GM21381 (cell line): ENCODE data around the gene OBSCN.

ENCODE experiments used
- ATAC-seq: cut with Tn5 transposase; IDR thresholded peaks from one replicate; pipeline ENCODE4 v1.9.1; 2021; ENCODE audit warnings: mild to moderate bottlenecking, moderate library complexity; ENCODE audit not compliant: unreplicated experiment

Gene OBSCN

DNA sequence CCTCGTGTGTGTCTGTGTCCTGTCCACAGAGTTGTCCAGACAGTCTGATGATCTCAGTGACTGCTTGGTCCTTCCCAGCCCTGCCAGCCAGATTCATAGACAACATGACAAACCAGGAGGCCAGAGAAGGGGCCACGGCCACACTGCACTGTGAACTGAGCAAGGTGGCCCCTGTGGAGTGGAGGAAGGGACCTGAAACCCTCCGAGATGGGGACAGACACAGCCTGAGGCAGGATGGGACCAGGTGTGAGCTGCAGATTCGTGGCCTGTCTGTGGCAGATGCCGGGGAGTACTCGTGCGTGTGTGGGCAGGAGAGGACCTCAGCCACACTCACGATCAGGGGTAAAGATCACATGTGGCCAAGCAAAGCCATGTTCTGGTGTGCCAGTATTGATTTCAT lies 96.4 kb downstream of the OBSCN start:
- no peak for ATAC-seq

DNA sequence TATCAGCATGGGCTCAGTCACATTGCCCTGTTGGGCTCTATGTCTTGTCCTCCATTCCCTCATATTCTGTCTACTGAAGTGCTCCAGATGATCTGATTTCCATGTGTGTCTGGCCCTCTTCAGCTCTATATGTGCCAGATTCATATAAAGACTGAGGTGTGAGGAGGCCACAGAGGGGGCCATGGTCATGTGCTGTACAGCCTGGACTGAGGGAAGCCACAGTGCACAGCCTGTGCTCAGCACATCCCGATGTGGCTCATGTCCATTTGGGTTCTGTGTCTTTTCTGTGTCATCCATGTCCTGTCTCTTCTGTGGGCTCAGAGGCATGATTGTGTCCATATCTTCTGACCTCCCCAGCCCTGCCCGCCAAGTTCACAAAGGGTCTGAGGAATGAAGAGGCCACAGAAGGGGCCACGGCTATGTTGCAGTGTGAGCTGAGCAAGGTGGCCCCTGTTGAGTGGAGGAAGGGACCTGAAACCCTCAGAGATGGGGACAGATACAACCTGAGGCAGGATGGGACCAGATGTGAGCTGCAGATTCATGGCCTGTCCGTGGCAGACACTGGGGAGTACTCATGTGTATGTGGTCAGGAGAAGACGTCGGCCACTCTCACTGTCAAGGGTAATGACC lies 97.0 kb downstream of the OBSCN start:
- ATAC-seq, result no peak

DNA sequence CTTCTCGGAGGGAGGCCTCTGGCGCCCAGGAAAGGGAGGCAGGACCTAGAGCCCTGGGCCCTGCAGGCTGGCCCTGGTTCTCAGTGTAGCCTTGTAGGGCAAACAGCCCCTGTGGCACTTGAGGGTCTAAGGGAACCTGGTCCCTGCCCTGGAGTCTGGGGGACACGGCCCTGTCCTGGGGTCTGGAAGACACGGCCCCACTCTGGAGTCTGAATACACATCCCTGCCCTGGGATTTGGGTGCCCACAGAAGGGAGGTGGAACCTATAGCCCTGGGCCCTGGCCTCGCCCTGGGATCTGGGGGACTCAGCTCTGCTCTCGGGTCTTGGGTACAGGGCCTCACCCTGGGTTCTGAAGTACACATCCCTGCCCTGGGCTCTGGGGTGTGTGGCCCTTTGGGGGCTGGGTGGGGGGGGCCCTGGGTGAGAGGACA lies 97.9 kb downstream of the OBSCN start:
- no peak for ATAC-seq

DNA sequence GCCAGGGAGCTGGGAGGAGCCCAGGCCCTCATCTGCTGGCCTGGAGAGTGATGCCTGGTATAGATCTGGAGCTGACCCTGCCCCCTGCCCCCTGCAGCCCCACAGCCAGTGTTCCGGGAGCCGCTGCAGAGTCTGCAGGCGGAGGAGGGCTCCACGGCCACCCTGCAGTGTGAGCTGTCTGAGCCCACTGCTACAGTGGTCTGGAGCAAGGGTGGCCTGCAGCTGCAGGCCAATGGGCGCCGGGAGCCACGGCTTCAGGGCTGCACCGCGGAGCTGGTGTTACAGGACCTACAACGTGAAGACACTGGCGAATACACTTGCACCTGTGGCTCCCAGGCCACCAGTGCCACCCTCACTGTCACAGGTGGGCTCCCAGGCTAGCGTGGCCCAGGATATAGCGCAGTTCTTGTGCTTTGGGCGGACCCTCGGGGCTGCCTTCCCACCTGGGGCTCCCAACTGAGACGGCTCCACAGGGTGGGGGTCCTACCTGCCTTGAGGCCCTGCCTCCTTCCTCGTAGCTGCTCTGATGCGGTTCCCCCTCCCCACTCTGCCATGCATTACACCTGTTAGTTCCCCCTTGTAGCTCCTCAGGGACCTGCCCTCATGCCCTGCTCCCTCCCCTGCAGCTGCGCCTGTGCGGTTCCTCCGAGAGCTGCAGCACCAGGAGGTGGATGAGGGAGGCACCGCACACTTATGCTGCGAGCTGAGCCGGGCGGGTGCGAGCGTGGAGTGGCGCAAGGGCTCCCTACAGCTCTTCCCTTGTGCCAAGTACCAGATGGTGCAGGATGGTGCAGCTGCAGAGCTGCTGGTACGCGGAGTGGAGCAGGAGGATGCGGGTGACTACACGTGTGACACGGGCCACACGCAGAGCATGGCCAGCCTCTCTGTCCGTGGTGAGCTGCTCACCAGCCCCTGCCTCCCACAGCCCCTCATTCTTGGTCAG lies 98.7 kb downstream of the OBSCN start:
- ATAC-seq, result no peak

DNA sequence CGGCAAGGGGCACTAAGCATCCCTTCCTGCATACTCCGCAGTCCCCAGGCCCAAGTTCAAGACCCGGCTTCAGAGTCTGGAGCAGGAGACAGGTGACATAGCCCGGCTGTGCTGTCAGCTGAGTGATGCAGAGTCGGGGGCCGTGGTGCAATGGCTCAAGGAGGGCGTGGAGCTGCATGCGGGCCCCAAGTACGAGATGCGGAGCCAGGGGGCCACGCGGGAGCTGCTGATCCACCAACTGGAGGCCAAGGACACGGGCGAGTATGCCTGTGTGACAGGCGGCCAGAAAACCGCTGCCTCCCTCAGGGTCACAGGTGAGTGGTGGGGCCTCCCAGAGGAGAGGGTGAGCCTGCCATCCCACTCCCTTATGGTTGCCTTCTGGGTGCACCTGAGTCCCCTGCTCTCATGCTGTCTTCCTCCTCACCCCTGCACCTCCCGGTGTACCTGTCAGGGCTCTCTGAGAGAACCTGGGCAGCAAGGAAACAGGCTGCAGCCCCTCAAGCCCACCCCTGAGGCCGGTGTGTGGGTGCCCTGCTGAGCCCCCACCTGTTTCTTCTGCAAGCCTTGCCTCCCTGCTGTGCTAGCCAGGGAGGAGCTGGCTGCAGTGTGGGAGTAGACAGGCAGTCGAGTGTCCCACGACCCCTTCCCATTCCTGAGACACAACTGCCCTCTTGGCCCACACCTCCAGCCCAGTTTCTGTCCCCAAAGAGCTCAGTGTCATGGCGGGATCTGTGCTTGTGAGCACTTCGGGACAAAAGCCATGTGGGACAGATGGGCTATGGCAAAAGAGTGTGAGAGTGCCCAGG lies 99.6 kb downstream of the OBSCN start:
- ATAC-seq, result no peak

DNA sequence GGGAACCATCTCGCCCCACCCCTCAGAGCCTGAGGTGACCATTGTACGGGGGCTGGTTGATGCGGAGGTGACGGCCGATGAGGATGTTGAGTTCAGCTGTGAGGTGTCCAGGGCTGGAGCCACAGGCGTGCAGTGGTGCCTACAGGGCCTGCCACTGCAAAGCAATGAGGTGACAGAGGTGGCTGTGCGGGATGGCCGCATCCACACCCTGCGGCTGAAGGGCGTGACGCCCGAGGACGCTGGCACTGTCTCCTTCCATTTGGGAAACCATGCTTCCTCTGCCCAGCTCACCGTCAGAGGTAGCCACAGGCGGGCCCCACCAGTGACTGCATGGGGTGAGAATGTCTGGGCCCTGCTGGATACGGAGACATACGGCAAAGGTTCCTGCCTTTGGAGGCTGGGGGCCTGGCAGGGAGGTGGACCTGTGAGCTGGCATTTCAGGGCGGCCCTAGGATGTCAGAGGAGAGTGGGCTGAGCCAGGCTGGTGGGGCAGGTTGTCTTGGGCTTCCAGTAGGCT lies 100.3 kb downstream of the OBSCN start:
- no peak for ATAC-seq

DNA sequence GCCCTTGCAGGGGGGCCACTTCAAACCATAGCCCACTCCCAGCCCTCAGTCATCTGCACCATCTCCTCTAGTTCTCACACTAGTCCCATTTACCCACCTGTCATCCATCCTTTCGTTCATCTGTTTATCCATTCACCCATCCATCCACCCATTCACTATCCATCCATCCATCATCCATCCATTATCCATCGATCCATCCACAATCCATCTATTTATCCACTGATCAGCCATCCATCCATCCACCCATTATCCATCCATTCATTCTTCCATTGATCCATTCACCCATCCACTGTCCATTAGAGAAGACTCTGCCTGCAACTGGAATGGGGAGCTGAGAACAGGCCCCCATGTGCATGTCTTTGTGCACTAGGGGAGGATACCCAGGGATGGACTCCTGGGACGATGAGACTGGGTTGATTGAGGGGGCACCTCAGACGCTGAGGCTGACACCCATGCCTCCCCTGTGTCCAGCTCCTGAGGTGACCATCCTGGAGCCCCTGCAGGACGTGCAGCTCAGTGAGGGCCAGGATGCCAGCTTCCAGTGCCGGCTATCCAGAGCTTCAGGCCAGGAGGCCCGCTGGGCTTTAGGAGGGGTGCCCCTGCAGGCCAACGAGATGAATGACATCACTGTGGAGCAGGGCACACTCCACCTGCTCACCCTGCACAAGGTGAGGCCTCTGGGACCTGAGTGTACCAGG lies 100.9 kb downstream of the OBSCN start:
- ATAC-seq, result no peak

DNA sequence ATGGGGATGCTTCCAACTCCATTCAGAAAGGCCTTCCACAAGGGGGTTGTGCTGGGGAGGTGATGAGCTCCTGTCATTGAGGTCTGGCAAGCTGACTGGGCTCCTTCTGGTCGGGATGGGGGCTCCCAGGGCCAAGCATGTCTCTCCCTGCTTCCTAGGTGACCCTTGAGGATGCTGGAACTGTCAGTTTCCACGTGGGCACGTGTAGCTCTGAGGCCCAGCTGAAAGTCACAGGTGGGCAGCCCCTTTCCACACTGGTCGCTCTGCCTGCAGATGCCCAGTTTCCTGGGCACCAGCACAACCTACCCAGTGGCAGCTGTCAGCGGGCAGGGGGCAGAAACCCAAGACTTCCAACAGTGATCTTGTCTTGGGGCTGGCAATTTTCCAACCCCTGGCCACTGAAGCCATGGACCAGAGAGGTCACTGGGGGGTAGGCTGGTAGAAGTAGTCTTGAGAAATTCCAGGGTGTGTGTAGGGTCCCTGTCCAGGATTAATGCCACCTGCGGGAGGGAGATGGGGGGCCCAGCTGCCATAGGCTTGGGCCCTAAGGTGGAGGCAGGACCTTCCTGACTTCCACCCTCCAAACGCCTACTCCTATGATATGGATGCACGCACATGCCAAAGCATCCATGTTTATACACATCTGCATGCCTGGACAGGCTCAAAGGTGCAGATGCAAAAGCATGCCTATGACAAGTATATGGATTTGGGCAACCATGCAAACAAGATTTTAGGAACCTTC lies 101.7 kb downstream of the OBSCN start:
- ATAC-seq, result no peak

DNA sequence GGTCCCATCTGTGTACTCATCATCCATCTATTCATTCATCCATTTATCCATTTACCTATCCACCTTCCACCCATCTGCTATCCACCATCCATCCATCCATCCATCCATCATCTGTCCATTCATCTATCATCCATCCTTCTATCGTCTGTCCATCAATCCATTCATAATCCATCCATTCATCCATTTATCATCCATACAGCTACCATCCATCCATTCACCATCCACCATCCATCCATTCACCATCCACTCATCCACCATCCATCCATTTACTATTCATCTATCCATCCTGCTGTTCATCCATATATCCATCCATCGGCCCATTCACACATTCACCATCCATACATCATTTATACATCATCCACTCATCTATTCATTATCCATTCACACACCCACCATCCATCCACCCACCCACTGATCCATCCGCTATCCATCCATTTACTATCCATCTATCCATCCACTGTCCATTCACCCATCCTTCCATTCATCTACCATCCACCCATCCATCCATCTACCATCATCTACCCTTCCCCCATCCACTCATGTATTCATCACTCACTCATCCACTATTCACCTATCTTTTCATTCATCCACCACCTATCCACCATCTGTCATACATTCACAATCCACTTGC lies 102.4 kb downstream of the OBSCN start:
- no peak for ATAC-seq

DNA sequence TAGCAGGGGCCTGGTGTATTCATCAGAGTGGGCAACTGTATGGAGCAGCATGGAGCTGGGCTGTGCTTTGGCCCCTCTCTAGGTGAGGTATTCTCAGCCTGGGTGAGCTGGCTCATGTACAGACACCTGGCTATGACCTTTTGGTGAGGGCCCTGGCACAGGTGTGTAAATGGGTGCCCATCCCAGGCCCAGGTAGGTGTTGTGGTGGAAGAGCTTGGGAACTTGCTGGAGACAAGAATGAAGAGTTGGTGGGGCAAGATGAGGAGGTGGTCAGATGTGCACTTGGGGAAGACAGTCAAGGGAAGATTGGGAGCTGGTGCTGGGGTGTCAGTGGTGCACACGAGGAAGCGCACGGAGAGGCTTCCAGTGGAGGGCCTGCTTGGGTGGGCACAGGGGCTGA lies 103.2 kb downstream of the OBSCN start:
- no peak for ATAC-seq

DNA sequence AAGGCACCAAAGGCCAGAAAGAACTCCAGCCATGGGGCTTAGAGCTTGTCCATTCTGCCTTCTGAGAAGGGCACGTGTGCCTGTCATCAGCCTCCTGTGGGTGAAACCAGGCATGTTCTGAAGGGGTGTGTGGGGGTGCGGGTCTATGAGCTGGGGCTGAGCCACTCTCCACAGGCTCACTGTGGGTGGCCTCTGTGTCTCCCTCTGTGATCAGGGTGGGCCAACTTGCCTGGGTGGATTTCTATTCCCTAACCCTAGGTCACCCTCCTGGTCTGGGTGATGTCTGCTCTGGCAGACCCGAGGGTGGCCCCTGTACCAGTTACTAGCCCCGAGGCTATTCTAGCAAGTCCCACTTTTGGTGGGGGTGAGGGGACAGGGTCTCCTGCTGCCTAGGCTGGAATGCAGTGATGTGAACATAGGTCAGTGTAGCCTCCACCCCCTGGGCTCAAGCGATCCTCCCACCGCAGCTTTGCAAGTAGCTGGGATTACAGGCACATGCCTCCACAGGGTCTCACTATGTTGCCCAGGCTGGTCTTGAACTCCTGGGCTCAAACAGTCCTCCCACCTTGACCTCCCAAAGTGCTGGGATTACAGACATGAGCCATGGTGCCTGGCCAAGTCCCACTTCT lies 104.4 kb downstream of the OBSCN start:
- no peak for ATAC-seq

DNA sequence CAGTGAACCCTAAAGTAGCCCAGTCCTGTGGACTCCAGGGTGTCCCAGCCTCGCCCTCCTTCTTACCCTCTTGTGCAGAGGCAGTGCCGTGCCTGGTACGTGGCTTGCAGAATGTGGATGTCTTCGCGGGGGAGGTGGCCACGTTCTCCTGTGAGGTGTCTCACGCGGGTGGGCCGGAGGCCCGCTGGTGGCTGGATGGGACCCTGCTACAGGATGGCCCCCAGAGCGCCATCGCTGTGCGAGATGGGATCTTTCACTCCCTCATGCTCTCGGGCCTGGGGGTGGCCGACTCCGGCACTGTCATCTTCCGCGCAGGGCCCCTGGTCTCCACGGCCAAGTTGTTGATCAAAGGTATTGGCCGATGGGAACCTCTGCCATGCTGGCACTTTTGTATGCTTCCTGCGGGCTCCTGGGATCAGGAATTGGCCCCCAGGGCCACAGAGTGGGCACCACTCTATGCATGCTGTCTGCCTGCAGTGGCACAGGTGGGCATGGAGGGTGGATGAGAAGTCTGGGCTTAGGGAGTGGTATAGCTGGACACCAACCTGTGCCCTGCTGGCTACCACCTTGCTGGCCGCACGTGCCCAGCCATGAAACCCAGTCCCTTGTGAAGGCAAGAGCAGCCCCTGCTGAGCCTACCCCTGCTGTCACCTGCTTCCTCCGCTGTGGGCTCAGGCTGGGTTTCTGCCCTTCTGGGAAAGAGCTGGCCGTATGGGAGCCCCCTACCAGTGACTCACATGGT lies 105.9 kb downstream of the OBSCN start:
- no peak for ATAC-seq

DNA sequence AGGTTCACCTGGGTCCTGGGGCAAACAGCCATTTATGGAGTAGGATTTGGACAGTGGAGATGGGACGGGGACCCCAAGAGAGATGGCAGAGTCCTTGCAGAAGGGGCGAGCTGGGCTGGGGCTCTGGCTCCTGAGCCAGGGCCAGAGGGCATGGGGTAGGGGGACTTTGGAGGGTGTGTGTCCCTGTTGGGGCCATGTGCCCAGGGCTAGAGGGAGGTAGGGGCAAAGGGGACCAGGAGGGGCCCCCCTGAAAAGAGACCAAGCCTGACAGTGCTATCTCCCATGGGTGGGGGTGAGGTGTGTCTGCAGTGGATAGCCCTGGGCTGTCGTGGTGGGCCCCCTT lies 106.4 kb downstream of the OBSCN start:
- ATAC-seq, result no peak

DNA sequence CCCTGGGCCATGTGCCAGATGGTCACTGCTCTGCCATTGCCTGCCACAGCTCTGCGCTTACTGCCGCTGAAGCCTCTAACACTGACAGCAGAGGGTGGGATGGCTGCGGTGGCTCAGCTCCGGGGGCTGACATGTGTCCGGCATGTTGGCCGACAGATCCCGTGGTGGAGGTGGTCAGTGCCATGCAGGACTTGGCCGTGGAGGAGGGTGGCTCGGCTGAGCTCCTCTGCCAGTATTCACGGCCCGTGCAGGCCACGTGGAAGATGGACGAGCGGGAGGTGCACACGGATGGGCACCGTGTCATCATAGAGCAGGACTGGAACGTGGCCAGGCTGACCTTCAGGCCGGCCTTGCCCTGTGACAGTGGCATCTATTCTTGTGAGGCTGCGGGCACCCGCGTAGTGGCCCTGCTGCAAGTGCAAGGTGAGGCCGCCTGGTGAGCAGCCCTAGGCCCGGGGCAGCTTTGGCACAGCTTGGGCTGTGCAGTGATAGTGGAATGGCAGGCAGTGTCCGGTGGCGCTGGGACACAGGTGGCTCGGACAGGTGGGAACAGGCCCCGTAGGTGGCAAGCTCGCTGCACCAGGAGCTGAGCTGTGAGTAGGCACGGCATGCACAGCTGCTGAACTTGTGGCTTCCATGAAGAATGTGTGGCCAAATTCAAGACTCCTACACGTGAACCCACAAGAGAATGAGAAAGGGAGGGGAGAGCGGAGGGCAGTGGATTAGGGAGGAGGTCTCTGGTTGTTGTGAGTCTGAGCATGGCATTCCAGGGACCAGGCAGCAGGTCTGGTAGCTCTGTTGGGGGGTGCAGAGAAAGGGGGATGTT lies 107.0 kb downstream of the OBSCN start:
- ATAC-seq, result no peak

DNA sequence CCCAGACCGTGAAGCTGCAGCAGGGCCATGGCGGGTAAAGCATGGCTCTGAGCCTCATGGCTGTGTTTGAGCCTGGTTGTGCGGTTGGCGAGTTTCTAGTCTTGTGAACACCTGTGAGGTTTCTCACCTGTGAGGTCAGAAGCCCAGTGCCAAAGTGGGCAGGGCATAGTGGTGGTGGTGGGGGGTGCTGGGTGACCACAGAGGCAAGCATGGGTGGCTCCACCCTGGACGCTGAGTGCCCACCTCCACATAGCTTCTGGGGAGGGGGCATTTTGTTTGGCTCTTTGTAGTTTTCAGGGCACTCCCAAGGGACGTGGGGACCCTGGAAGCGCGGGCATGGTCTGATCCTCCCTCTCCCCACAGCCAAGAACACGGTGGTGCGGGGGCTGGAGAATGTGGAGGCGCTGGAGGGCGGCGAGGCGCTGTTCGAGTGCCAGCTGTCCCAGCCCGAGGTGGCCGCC lies 107.7 kb downstream of the OBSCN start:
- ATAC-seq, result no peak

DNA sequence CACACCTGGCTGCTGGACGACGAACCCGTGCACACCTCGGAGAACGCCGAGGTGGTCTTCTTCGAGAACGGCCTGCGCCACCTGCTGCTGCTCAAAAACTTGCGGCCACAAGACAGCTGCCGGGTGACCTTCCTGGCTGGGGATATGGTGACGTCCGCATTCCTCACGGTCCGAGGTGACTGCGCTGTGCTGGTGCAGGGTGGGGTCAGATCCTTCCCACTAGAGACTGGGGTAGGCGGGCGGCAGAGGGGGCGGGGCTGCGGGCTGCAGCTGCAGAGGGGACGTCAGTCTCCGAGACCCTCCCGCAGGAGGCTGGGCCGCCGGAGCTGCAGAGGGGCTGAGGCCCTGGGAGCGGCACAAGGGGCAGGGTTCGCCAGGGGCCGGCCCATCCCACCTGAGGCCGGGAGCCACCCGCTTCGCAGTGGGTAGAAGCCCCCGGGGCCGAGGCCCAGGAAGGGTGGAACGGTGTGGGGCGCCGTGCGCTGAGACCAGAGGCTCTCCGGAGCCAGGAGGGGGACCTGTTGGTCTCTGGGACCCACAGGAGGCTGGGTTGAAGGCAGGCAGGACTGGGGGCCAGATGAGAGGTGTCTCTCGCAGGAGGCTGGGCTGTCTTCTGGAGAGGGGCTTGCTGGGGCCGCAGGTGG lies 108.2 kb downstream of the OBSCN start:
- ATAC-seq, result no peak
